HepG2 (cell line): ENCODE results near the gene BCAT1. TPM values are rescaled to one million over a fixed set of nuclear protein-coding genes. Genes with fewer than 3 reads are reported as not detected.

ENCODE experiments used
- ATAC-seq: fragments of 200-7000 bp; cut with Tn5 transposase; 3 replicates; pipeline ENCODE4 v1.9.1; 2020; ENCODE audit warnings: mild to moderate bottlenecking, moderate library complexity
- BruUV-seq: library from RNA; stranded (reverse); fragments of 400-500 nt; replicated peaks from 2 replicates; lab custom pipeline; 2021; lab: Mats Ljungman, UMichigan
- CTCF ChIA-PET: fragments of 300-600 bp; formaldehyde crosslinking; extraction: SDS; loops from one replicate; lab custom pipeline; 2021; ENCODE audit warnings: low total read pairs, inconsistent platforms, low intra/inter-chr PET ratio; lab: Yijun Ruan, JAX
- POLR2A ChIA-PET: fragments of 350-600 bp; sonication (Branson Sonifier 250); formaldehyde crosslinking; loops from one replicate; lab custom pipeline; 2020; ENCODE audit warnings: antibody characterized with exemption, inconsistent platforms; lab: Yijun Ruan, JAX
- DNase-seq: peaks from one replicate; pipeline ENCODE4 v3.0.0-alpha.2; 2015; ENCODE audit warnings: low spot score
- FAIRE-seq: peaks from 3 replicates; lab custom pipeline; 2011; peaks lifted over from hg19 to GRCh38; lab: Jason Lieb, UNC
- H2AFZ ChIP-seq: one replicate; pipeline ENCODE4 v1.6.1; 2011; ENCODE audit warnings: low read length, inconsistent platforms
- H3K27ac ChIP-seq: fragments of 300-600 bp; 3 replicates; pipeline ENCODE4 v1.8.0; 2011; ENCODE audit warnings: mixed run types, mild to moderate bottlenecking, mixed read lengths, low read length, inconsistent platforms; ENCODE audit not compliant: insufficient read depth; ENCODE audit errors: extremely low read length
- H3K27me3 ChIP-seq, 2 experiments: fragments of 200-600 bp in 1 of 2; 2 replicates in 1 of 2; 3 replicates in 1 of 2; pipeline versions ENCODE4 v1.6.0 to v1.8.0; 2011; ENCODE audit warnings: low read length in 2 of 2, mild to moderate bottlenecking in 2 of 2, moderate library complexity in 2 of 2, inconsistent platforms in 1 of 2; ENCODE audit not compliant: insufficient read depth in 2 of 2, control insufficient read depth in 1 of 2
- H3K36me3 ChIP-seq, 2 experiments: fragments of 200-600 bp in 1 of 2; replicated peaks in 1 of 2; 2 replicates in 1 of 2; 3 replicates in 1 of 2; pipeline versions ENCODE4 v1.5.1 to v1.8.0; 2011; ENCODE audit warnings: low read length in 2 of 2, inconsistent platforms in 1 of 2; ENCODE audit not compliant: insufficient read depth in 2 of 2, control insufficient read depth in 1 of 2
- H3K4me1 ChIP-seq: 2 replicates; pipeline ENCODE4 v1.5.1; 2012; ENCODE audit warnings: low read length, inconsistent platforms; ENCODE audit not compliant: insufficient read depth
- H3K4me2 ChIP-seq: 2 replicates; pipeline ENCODE4 v1.6.0; 2011; ENCODE audit warnings: low read depth, low read length, inconsistent platforms
- H3K4me3 ChIP-seq, 3 experiments: fragments of 200-600 bp in 1 of 3; sonication (generic), shearing (Covaris generic) in 1 of 3; replicated peaks in 1 of 3; 2 replicates each; pipeline ENCODE4 v1.5.1; 2011 to 2016; ENCODE audit warnings: low read length in 3 of 3, inconsistent platforms in 2 of 3, low read depth in 2 of 3, mild to moderate bottlenecking in 2 of 3, control low read depth in 1 of 3, mixed read lengths in 1 of 3; ENCODE audit not compliant: insufficient read depth in 1 of 3
- H3K79me2 ChIP-seq: one replicate; pipeline ENCODE4 v1.6.1; 2011; ENCODE audit warnings: low read length, inconsistent platforms; ENCODE audit not compliant: insufficient read depth
- H3K9ac ChIP-seq: 2 replicates; pipeline ENCODE4 v1.6.0; 2011; ENCODE audit warnings: mild to moderate bottlenecking, low read depth, low read length, inconsistent platforms; ENCODE audit not compliant: insufficient read depth
- H3K9me3 ChIP-seq: 2 replicates; pipeline ENCODE4 v1.5.1; 2012; ENCODE audit warnings: mild to moderate bottlenecking, low read length
- H4K20me1 ChIP-seq: 2 replicates; pipeline ENCODE4 v1.6.0; 2011; ENCODE audit warnings: inconsistent platforms, mild to moderate bottlenecking, low read length, moderate library complexity; ENCODE audit not compliant: insufficient read depth
- DMAP1 ChIP-seq: IDR thresholded peaks from 2 replicates; pipeline ENCODE4 v1.6.1; 2016
- DNMT3B ChIP-seq: conservative IDR thresholded peaks from 2 replicates; pipeline ENCODE4 v1.6.1; 2016; ENCODE audit warnings: missing biosample characterization, control low read depth
- ELF4 ChIP-seq: sonication (generic); formaldehyde crosslinking; IDR thresholded peaks from 2 replicates; pipeline ENCODE4 v1.5.0; 2020; ENCODE audit warnings: missing genetic modification reagents, mild to moderate bottlenecking, moderate library complexity, borderline replicate concordance
- FOXO1 ChIP-seq: sonication (generic); formaldehyde crosslinking; IDR thresholded peaks from 2 replicates; pipeline ENCODE4 v1.4.0; 2020; ENCODE audit warnings: missing genetic modification reagents
- HIC2 ChIP-seq: sonication (generic); formaldehyde crosslinking; IDR thresholded peaks from 2 replicates; pipeline ENCODE4 v1.9.0; 2022; ENCODE audit warnings: low read depth, missing genetic modification reagents
- HOXA3 ChIP-seq: sonication (generic); formaldehyde crosslinking; IDR thresholded peaks from 2 replicates; pipeline ENCODE4 v1.5.0; 2020; ENCODE audit warnings: missing genetic modification reagents
- RFX1 ChIP-seq: fragments of 450-650 bp; IDR thresholded peaks from 2 replicates; pipeline ENCODE4 v1.6.1; 2017
- ZBTB3 ChIP-seq: sonication (generic); formaldehyde crosslinking; IDR thresholded peaks from 2 replicates; pipeline ENCODE4 v1.4.0; 2020; ENCODE audit warnings: low read depth, mild to moderate bottlenecking, moderate library complexity, missing genetic modification reagents, borderline replicate concordance
- ZBTB44 ChIP-seq: sonication (generic); formaldehyde crosslinking; IDR thresholded peaks from 2 replicates; pipeline ENCODE4 v1.4.0; 2020; ENCODE audit warnings: missing genetic modification reagents
- ZNF878 ChIP-seq: sonication (generic); formaldehyde crosslinking; IDR thresholded peaks from 2 replicates; pipeline ENCODE4 v1.8.1; 2023; ENCODE audit warnings: mild to moderate bottlenecking, missing genetic modification reagents, moderate library complexity
- ZNF883 ChIP-seq: sonication (generic); formaldehyde crosslinking; IDR thresholded peaks from 2 replicates; pipeline ENCODE4 v1.5.1; 2020; ENCODE audit warnings: mild to moderate bottlenecking, missing genetic modification reagents; ENCODE audit errors: not compliant biosample characterization
- WGBS: methylation state at CpG from one replicate; pipeline ENCODE4 v1.1.6; 2017; ENCODE audit warnings: low lambda C conversion rate; 5-methylcytosine and 5-hydroxymethylcytosine counted together
- in situ Hi-C: cut with HindIII; loops from 2 replicates; pipeline ENCODE4 v1.10.0; 2017; ENCODE audit warnings: low pct_unique_long_range_greater_than_20kb; ENCODE audit not compliant: extremely low pct_ligation_motif_present
- intact Hi-C: fragments of 100-400 bp; cut with micrococcal nuclease; formaldehyde crosslinking; loops from one replicate; pipeline ENCODE4 v1.10.0; 2022; ENCODE audit not compliant: unreplicated experiment
- polyA plus RNA-seq, 8 experiments: library from polyadenylated mRNA; depleted of rRNA in 3 of 8; stranded (reverse) in 7 of 8; unstranded in 1 of 8; fragments of >200 nt; fragmentation: Illumina TruSeq in 4 of 8; extraction: Trizol in 4 of 8; gene quantifications; 2 replicates each; pipeline versions ENCODE4 v1.2.1 to v1.2.3, GENCODE V29; 2011 to 2016; ENCODE audit warnings: low read depth in 4 of 8, missing spikeins in 1 of 8, mixed read lengths in 1 of 8; ENCODE audit not compliant: insufficient read depth in 1 of 8
- total RNA-seq, 5 experiments: library from RNA; depleted of rRNA; stranded (reverse); fragments of >200 nt; fragmentation: Illumina TruSeq; extraction: Trizol; gene quantifications; 2 replicates each; pipeline ENCODE4 v1.2.3, GENCODE V29; 2016; ENCODE audit warnings: low read depth in 1 of 5

Gene BCAT1
- total and polyA plus RNA-seq, 2 of the 13 experiments (the other 11 are each of a cell fraction or from before 2014, with no cell fraction given), result 8.0 to 75.5 TPM

- Histone ChIP-seq H3K36me3 (no peaks in the 10 kb centered on the region), H3K4me1 (peaks cover 13% of the 10 kb centered on the region; the same call in 1 of the 2 replicates), H3K27ac (no peak overlapping the region), H3K27me3 (peaks cover 0 to 7% of the 10 kb centered on the region in 2 experiments; a peak in 1 of 5 replicates), H3K9me3 (no peaks in the 10 kb centered on the region), H3K4me2 (no peak overlapping the region), H2AFZ (no peak overlapping the region), H4K20me1 (no peaks in the 10 kb centered on the region), H3K9ac (no peak overlapping the region), H3K79me2 (no peaks in the 10 kb centered on the region), H3K4me3 (no peak overlapping the region)
- ChIA-PET CTCF (no interaction called here), POLR2A (no interaction called here)
- TF ChIP-seq HIC2 (CRISPR knock-in tag) (no peak), FOXO1 (CRISPR knock-in tag) (no peak), ZBTB3 (CRISPR knock-in tag) (no peak), RFX1 (no peak), ZNF878 (CRISPR knock-in tag) (no peak), DMAP1 (no peak), HOXA3 (no peak), ZBTB44 (no peak), DNMT3B (CRISPR knock-in tag) (no peak), ZNF883 (CRISPR knock-in tag) (no peak), ELF4 (CRISPR knock-in tag) (no peak)
- in situ Hi-C loops, result no loop called here
- intact Hi-C loops, result no loop called here
- WGBS, result 89% methylated on average over 3 of the region's 3 CpGs
- no TSS peak for BruUV-seq
- no peak for FAIRE-seq
- ATAC-seq, result no peak
- no peak for DNase-seq
These were observed 6.5 kb upstream of the BCAT1 start for GRCh38 chr12:24955389-24955788.
